Mesenchymal stem cell (in vitro differentiated cells and primary cell): ENCODE data around the gene LYPD6B.

Experiments
- DNase-seq: peaks from one replicate; pipeline ENCODE4 v3.0.0-alpha.2; 2013
- H2AFZ ChIP-seq: one replicate; pipeline ENCODE4 v1.6.1; 2013; ENCODE audit warnings: low read depth, mild to moderate bottlenecking, control low read depth, inconsistent platforms, low read length, moderate library complexity
- H2AK5ac ChIP-seq: 2 replicates; pipeline ENCODE4 v1.6.1; 2013; ENCODE audit warnings: low read length, moderate library complexity, mild to moderate bottlenecking, inconsistent platforms; ENCODE audit not compliant: severe bottlenecking
- H2BK120ac ChIP-seq: one replicate; pipeline ENCODE4 v1.6.1; 2013; ENCODE audit warnings: low read depth, mild to moderate bottlenecking, inconsistent platforms, low read length, moderate library complexity
- H2BK12ac ChIP-seq, 2 experiments: one replicate each; pipeline ENCODE4 v1.6.1; 2013; ENCODE audit warnings: inconsistent platforms in 2 of 2, low read length in 2 of 2, mild to moderate bottlenecking in 2 of 2, moderate library complexity in 2 of 2, control low read depth in 1 of 2
- H2BK15ac ChIP-seq: one replicate; pipeline ENCODE4 v1.6.1; 2013; ENCODE audit warnings: mild to moderate bottlenecking, low read depth, inconsistent platforms; ENCODE audit not compliant: poor library complexity, severe bottlenecking
- H2BK5ac ChIP-seq: 2 replicates; pipeline ENCODE4 v1.6.1; 2013; ENCODE audit warnings: low read depth, mild to moderate bottlenecking, low read length, control low read depth, inconsistent platforms; ENCODE audit not compliant: poor library complexity, severe bottlenecking
- H3K14ac ChIP-seq, 2 experiments: one replicate each; pipeline ENCODE4 v1.6.1; 2013; ENCODE audit warnings: inconsistent platforms in 2 of 2, low read length in 2 of 2, control low read depth in 1 of 2, mild to moderate bottlenecking in 1 of 2, moderate library complexity in 1 of 2
- H3K18ac ChIP-seq, 2 experiments: one replicate each; pipeline ENCODE4 v1.6.1; 2013; ENCODE audit warnings: inconsistent platforms in 2 of 2, low read length in 2 of 2, control low read depth in 1 of 2, low read depth in 1 of 2, mild to moderate bottlenecking in 1 of 2
- H3K23ac ChIP-seq, 2 experiments: one replicate each; pipeline ENCODE4 v1.6.1; 2013; ENCODE audit warnings: inconsistent platforms in 2 of 2, low read length in 2 of 2, mild to moderate bottlenecking in 2 of 2, moderate library complexity in 2 of 2, control low read depth in 1 of 2
- H3K27ac ChIP-seq: 2 replicates; pipeline ENCODE4 v1.5.1; 2013; ENCODE audit warnings: mild to moderate bottlenecking, moderate library complexity, low read length, control low read depth, inconsistent platforms; ENCODE audit not compliant: poor library complexity, severe bottlenecking
- H3K27me3 ChIP-seq, 2 experiments: 2 replicates each; pipeline versions ENCODE4 v1.6.1 to v1.7.0; 2013; ENCODE audit warnings: low read length in 2 of 2, mild to moderate bottlenecking in 2 of 2, moderate library complexity in 2 of 2, control low read depth in 1 of 2, inconsistent platforms in 1 of 2; ENCODE audit not compliant: control insufficient read depth in 1 of 2, insufficient read depth in 1 of 2
- H3K36me3 ChIP-seq, 2 experiments: 2 replicates each; pipeline versions ENCODE4 v1.6.1 to v1.7.0; 2013; ENCODE audit warnings: low read length in 2 of 2, control low read depth in 1 of 2, inconsistent platforms in 1 of 2, low read depth in 1 of 2, mild to moderate bottlenecking in 1 of 2; ENCODE audit not compliant: insufficient read depth in 2 of 2, control insufficient read depth in 1 of 2
- H3K4ac ChIP-seq, 2 experiments: one replicate each; pipeline ENCODE4 v1.6.1; 2013; ENCODE audit warnings: inconsistent platforms in 2 of 2, low read length in 2 of 2, mild to moderate bottlenecking in 2 of 2, moderate library complexity in 2 of 2, control low read depth in 1 of 2, low read depth in 1 of 2
- H3K4me1 ChIP-seq: 2 replicates; pipeline ENCODE4 v1.6.1; 2013; ENCODE audit warnings: low read depth, low read length, control low read depth; ENCODE audit not compliant: control insufficient read depth, insufficient read depth
- H3K4me2 ChIP-seq: 2 replicates; pipeline ENCODE4 v1.6.1; 2013; ENCODE audit warnings: low read length, mild to moderate bottlenecking, inconsistent platforms; ENCODE audit not compliant: poor library complexity, severe bottlenecking
- H3K4me3 ChIP-seq, 2 experiments: 2 replicates each; pipeline versions ENCODE4 v1.5.1 to v1.7.0; 2013; ENCODE audit warnings: low read length in 2 of 2, mild to moderate bottlenecking in 2 of 2, control low read depth in 1 of 2, low read depth in 1 of 2; ENCODE audit not compliant: insufficient read depth in 1 of 2
- H3K79me1 ChIP-seq: replicated peaks from 2 replicates; pipeline ENCODE4 v1.6.1; 2013; ENCODE audit warnings: mild to moderate bottlenecking, control low read depth, low read length, inconsistent platforms; ENCODE audit not compliant: poor library complexity, severe bottlenecking
- H3K9ac ChIP-seq: 2 replicates; pipeline ENCODE4 v1.7.0; 2013; ENCODE audit warnings: mild to moderate bottlenecking, low read length, moderate library complexity
- H3K9me3 ChIP-seq: 2 replicates; pipeline ENCODE4 v1.7.0; 2013; ENCODE audit warnings: mild to moderate bottlenecking, low read length; ENCODE audit not compliant: control insufficient read depth
- H4K8ac ChIP-seq: one replicate; pipeline ENCODE4 v1.6.1; 2013; ENCODE audit warnings: inconsistent platforms, mild to moderate bottlenecking, low read length, moderate library complexity
- H4K91ac ChIP-seq: one replicate; pipeline ENCODE4 v1.6.1; 2013; ENCODE audit warnings: mild to moderate bottlenecking, low read length, inconsistent platforms
- WGBS: methylation state at CpG from one replicate; pipeline ENCODE4 v1.1.7; 2013; ENCODE audit warnings: mixed read lengths; 5-methylcytosine and 5-hydroxymethylcytosine counted together

Gene LYPD6B

DNA sequence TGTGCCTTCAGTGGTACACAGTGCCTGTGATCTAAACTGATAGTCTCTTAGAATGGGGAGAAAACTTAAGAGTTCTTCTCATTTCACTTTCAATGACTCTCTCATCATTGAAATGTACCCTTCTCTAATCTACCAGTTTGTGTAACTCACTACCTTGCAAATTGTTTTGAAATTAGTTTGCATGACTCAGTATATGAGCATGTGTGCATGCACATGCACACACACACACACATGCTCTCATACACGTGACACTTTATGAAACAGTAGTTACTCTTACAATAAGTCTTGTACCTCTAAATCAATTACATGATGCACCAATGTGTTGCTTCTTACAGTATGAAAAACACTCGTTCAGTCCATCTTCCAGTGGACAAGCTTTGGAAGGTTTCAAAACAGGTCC, 10.6 kb downstream of the LYPD6B start:
- Histone ChIP-seq H3K4me3 (no peak overlapping the region), H3K9ac (no peak overlapping the region), H3K23ac (no peak overlapping the region), H3K14ac (no peak overlapping the region), H3K79me1 (no peaks in the 10 kb centered on the region), H3K4me2 (no peak overlapping the region), H3K4ac (no peak overlapping the region), H4K91ac (no peak overlapping the region), H3K18ac (peak overlapping the region in 1 of 2 experiments; percentile 43), H2AFZ (no peak overlapping the region), H3K27ac (no peak overlapping the region), H2AK5ac (no peak overlapping the region), H3K27me3 (peaks cover 0 to 12% of the 10 kb centered on the region in 2 experiments), H2BK15ac (no peak overlapping the region), H2BK5ac (no peak overlapping the region), H2BK120ac (no peak overlapping the region), H3K4me1 (no peaks in the 10 kb centered on the region), H3K9me3 (peaks cover 46% of the 10 kb centered on the region), H3K36me3 (no peaks in the 10 kb centered on the region), H4K8ac (no peak overlapping the region), H2BK12ac (no peak overlapping the region)
- peak; percentile 50 for DNase-seq
- WGBS = 74% methylated on average over 2 of the region's 2 CpGs

DNA sequence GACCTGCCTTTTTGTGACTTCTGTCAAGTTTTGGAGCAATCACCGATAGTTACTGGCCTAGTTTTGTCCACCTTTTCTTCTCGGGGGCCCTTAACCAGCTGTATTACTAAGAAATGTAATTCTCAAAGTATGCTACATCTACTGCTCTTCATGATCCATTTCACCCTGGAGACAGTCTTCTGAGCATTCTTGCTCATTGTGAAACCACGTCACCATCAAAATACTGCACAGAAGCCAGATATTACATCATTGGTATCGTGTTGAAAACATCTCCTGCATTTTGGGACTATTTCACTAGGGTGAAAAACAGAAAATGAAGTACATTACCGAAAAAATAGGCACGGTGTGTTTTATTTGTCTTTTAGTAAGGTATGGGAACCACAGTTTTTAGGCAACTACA, 11.7 kb downstream of the LYPD6B start:
- Histone ChIP-seq H3K18ac (no peak overlapping the region), H2BK120ac (no peak overlapping the region), H3K27me3 (peaks cover 0 to 11% of the 10 kb centered on the region in 2 experiments), H2AFZ (no peak overlapping the region), H3K27ac (no peak overlapping the region), H3K4me1 (no peaks in the 10 kb centered on the region), H2BK5ac (no peak overlapping the region), H4K91ac (no peak overlapping the region), H3K4ac (no peak overlapping the region), H3K23ac (no peak overlapping the region), H3K79me1 (no peaks in the 10 kb centered on the region), H3K4me3 (peak overlapping the region in 1 of 2 experiments; percentile 17), H3K9me3 (peaks cover 39% of the 10 kb centered on the region), H3K14ac (no peak overlapping the region), H2AK5ac (no peak overlapping the region), H4K8ac (no peak overlapping the region), H2BK12ac (no peak overlapping the region), H2BK15ac (no peak overlapping the region), H3K36me3 (no peaks in the 10 kb centered on the region), H3K9ac (peak overlapping the region; percentile 17), H3K4me2 (no peak overlapping the region)
- no peak for DNase-seq
- WGBS = 72% methylated on average over 5 of the region's 6 CpGs

DNA sequence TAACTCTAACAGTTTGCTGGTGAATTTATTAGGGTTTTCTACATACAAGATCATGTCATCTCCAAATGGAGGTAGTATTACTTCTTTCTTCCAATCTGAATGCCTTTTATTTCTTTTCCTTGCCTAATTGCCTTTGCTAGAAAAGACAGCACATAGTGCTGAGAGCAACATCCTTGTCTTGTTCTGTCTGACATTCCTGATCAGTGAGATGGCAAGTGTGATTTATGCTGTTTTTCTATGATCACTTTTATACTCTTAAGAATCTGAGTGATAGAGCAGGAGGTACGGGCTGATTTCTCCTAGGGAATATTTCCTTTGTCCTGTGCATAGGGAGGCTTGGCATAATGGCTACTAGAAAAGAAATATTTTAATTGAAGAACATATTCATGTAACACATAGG, 17.3 kb downstream of the LYPD6B start:
- Histone ChIP-seq H3K27ac (no peak overlapping the region), H2BK5ac (no peak overlapping the region), H2BK12ac (no peak overlapping the region), H4K8ac (no peak overlapping the region), H3K23ac (no peak overlapping the region), H3K36me3 (no peaks in the 10 kb centered on the region), H3K18ac (no peak overlapping the region), H2AK5ac (no peak overlapping the region), H3K9me3 (no peaks in the 10 kb centered on the region), H3K4ac (no peak overlapping the region), H3K27me3 (peaks cover 0 to 11% of the 10 kb centered on the region in 2 experiments), H2AFZ (no peak overlapping the region), H3K4me1 (no peaks in the 10 kb centered on the region), H4K91ac (no peak overlapping the region), H2BK120ac (no peak overlapping the region), H3K4me3 (no peak overlapping the region), H3K14ac (no peak overlapping the region), H3K79me1 (no peaks in the 10 kb centered on the region), H3K4me2 (no peak overlapping the region), H3K9ac (no peak overlapping the region), H2BK15ac (no peak overlapping the region)
- no peak for DNase-seq
- WGBS = no CpG with 5 or more reads among the region's 1 CpG

DNA sequence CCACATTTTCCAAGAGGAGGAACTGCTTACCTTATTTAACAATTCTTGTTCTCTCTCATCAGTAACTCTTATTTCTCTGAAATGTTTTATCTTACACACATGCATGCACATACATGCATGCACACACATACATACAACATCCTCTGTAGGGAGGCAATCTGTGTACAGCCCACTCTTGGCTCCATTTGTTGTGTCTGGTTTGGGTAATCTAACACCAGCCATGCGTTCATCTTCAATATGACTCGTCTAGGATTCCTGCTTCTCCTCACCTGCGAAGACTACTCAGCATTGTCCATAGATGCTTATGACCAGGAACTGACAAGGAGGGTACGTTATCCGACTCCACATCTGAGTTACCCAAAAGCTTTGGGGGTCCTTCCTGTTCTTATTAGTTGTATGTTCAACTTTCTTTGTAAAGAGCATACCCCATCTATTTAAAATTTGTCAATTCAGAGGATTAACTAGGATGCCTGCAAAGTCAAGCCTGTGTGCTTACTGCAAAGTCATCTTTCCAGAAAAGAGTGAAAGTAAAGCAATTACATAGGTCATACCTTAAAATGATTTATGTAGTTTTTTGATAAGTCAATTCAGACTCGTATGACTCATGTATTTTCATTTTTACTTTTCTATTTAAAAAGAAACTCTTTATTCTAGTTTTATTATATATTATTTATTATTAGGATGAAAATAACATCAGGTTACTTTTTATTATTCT, 18.2 kb downstream of the LYPD6B start:
- WGBS = 84% methylated on average over 3 of the region's 6 CpGs
- Histone ChIP-seq H4K91ac (no peak overlapping the region), H2BK15ac (no peak overlapping the region), H3K4me2 (no peak overlapping the region), H3K27me3 (peaks cover 0 to 11% of the 10 kb centered on the region in 2 experiments), H3K27ac (no peak overlapping the region), H2BK120ac (no peak overlapping the region), H3K79me1 (no peaks in the 10 kb centered on the region), H2BK5ac (no peak overlapping the region), H3K36me3 (no peaks in the 10 kb centered on the region), H3K14ac (peak overlapping the region in 1 of 2 experiments; percentile 20), H3K18ac (no peak overlapping the region), H2AK5ac (no peak overlapping the region), H3K9me3 (no peaks in the 10 kb centered on the region), H3K4me1 (no peaks in the 10 kb centered on the region), H3K4me3 (no peak overlapping the region), H3K9ac (no peak overlapping the region), H2AFZ (no peak overlapping the region), H2BK12ac (peak overlapping the region in 1 of 2 experiments; percentile 48), H4K8ac (no peak overlapping the region), H3K23ac (no peak overlapping the region), H3K4ac (no peak overlapping the region)
- DNase-seq = no peak
